HG03108 (cell line): ENCODE results near the gene POLR2E.

Experiments
- ATAC-seq: cut with Tn5 transposase; IDR thresholded peaks from one replicate; pipeline ENCODE4 v1.9.1; 2021; ENCODE audit warnings: moderate library complexity; ENCODE audit not compliant: unreplicated experiment

Gene POLR2E

GRCh38 chr19:1066748-1067340 is 28.3 kb downstream of the POLR2E start, which contains the start of gene ARHGAP45:
TSS of gene ARHGAP45 (plus strand) at chr19:1067167. CDS start at chr19:1067406, 239 bp downstream.
- peak; percentile 35 for ATAC-seq

DNA sequence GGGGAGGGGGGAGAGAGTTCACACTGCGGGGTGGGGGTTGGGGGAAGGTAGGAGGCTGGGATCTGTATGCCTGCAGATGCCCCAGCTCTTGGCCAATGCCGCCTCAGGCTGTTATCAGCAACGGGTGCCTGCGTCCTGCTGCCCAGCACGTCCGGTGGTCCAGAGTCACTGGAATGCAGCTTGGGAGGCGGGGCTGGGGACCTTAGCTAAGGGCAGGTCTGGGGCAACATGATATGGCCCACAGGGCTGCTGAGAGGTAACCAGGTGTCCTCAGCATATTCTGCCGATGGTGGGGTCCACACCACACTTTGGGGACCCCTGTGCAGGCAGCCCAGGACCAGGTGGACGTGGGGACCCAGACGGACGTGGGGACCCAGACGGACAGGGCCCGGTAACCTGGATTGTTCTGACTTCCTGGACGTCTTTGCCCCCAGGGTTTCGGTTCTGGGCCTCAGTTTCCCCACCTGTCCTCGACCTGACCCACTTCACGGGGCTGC is 28.9 kb downstream of the POLR2E start:
- ATAC-seq = no peak

GRCh38 chr19:1065606-1066109 is 29.5 kb downstream of the POLR2E start:
- no peak for ATAC-seq

GRCh38 chr19:1064661-1065605 is 30.2 kb downstream of the POLR2E start:
- no peak for ATAC-seq

- no peak for ATAC-seq
Observed at GRCh38 chr19:1063909-1064660, 31.1 kb downstream of the POLR2E start.

DNA sequence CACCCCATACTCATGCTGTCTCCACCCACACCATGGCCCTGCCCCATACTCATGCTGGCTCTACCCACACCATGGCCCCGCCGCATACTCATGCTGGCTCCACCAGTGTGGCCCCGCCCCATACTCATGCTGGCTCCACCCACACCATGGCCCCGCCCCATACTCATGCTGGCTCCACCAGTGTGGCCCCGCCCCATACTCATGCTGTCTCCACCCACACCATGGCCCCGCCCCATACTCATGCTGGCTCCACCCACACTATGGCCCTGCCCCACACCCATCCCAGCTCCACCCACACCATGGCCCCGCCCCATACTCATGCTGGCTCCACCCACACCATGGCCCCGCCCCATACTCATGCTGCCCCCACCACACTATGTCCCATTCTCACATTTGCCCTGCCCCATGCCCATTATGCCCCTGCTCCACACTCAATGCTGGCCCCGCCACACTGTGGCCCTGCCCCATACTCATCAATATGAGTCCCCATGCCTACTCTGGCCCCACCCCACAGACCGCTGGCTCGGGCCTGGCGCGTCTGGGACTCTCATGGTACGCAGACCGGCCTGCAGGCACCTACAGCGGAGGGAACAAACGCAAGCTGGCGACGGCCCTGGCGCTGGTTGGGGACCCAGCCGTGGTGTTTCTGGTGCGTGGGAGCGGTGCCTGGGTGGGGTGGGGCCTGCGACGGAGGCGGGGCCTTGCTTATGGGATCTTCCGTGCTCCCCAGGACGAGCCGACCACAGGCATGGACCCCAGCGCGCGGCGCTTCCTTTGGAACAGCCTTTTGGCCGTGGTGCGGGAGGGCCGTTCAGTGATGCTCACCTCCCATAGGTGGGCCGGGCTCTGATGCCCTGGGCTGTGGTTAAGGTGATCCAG is 31.9 kb downstream of the POLR2E start:
- ATAC-seq = no peak

DNA sequence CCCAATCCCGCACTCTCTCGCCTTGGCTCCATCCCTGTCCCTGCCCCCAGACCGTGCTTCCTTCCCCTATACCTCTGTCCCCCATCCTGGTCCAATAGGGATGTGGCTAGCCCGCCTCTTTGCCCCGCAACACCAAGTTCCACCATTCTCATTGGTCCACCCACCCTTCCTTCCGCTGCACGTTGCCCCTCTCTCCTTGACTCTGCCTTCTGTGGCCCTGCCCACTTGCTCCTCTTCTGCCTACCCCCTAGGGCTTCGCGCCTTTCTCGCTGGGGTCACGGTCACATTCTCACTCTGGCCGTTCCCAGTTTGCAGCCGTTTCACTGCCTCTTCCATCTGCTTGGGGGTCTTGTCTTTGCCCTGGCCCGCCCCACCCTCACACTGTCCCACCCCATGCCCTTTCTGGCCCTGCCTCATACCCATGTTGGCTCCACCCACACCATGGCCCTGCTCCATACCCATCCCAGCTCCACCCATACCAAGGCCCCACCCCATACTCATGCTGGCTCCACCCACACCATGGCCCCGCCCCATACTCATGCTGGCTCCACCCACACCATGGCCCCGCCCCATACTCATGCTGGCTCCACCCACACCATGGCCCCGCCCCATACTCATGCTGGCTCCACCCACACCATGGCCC is 32.7 kb downstream of the POLR2E start:
- no peak for ATAC-seq

- no peak for ATAC-seq
Observed at GRCh38 chr19:1061987-1062386, 33.2 kb downstream of the POLR2E start.

GRCh38 chr19:1060689-1061088 is 34.5 kb downstream of the POLR2E start:
- no peak for ATAC-seq

GRCh38 chr19:1058112-1058511 is 37.1 kb downstream of the POLR2E start:
- no peak for ATAC-seq

DNA sequence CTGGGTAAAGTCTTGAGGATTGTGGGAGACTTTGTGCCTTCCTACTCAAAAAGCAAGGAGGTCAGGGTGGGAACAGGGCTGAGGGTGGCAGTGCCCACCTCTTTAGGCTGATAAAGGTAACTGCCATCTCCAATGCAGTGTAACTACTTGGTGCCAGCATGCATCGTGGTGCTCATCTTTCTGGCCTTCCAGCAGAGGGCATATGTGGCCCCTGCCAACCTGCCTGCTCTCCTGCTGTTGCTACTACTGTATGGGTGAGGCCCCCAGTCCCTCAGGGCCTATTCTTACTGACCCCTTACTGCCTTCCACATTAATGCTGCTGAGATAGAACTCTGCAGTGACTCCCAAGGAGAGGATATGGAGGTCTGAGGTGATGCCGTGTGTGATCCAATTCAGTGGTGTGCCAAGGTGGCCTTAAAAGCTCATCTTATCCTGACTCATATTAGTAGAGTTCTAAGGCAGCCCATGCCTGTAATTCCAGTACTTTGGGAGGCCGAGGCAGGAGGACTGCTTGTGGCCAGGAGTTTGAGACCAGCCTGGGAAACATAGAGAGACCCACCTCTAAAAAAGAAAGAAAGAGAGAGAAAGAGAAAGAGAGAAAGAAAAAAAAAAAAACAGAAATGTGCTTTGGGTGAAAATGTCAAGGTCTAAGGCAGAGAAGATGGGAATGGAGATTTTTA is 37.9 kb downstream of the POLR2E start:
- ATAC-seq = no peak

DNA sequence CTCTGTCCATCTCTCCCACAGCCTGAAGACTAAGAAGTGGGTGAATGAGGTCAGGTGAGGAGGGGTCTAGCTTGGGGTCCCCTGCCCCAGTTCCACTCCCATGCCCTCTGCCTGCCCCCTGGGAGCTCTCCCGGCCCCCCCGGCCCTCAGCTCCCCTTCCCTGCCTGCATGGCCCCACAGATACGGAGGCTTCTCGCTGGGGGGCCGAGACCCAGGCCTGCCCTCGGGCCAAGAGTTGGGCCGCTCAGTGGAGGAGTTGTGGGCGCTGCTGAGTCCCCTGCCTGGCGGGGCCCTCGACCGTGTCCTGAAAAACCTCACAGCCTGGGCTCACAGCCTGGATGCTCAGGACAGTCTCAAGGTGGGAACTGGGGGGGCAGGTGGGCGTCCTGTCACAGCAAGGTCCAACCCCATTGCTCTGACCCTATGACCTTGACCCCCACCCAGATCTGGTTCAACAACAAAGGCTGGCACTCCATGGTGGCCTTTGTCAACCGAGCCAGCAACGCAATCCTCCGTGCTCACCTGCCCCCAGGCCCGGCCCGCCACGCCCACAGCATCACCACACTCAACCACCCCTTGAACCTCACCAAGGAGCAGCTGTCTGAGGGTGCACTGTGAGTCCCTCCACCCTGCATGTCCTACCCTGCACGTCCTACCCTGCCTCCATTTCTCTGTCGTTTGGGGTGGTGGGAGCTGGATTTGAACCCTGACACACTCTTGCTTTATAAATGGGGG is 39.1 kb downstream of the POLR2E start:
- ATAC-seq = no peak

- no peak for ATAC-seq
Observed at GRCh38 chr19:1055028-1055425, 40.1 kb downstream of the POLR2E start.

- ATAC-seq = no peak
Observed at GRCh38 chr19:1054102-1055027, 40.8 kb downstream of the POLR2E start.

GRCh38 chr19:1053176-1054101 is 41.7 kb downstream of the POLR2E start:
- no peak for ATAC-seq

DNA sequence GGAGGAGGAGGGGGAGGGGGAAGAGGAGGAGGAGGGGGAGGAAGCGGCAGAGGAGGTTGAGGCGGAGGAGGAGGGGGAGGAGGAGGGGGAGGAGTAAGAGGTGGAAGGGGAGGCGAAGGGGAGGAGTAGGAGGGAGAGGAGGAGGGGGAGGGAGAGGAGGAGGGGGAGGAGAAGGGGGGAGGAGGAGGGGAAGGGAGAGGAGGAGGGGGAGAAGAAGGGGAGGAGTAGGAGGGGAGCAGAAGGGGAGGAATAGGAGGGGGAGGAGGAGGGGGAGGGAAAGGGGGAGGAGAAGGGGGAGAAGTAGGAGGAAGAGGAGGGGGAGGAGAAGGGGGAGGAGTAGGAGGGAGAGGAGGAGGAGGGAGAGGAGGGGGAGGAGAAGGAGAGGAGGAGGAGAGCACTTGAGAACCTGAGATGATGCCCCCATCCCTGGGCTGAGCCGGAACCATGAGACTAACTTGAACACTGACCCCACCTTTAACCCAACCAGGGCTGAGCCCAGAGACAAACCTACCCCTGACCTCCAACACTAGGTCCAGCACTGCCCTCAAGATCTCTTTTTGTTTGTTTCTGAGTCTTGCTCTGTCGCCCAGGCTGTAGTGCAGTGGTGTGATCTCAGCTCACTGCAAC is 42.7 kb downstream of the POLR2E start:
- no peak for ATAC-seq
